HFFc6 (cell line): ENCODE measurements around the gene CCDC28A. TPM values are rescaled to one million over a fixed set of nuclear protein-coding genes. Genes with fewer than 3 reads are reported as not detected.
A peak's percentile ranks its signal among the peaks of the same experiment; 100 is the strongest.
"Not testable (repeated sequence)": the region's sequence is repeated elsewhere in the genome, so short reads cannot be mapped to it uniquely, and the experiment has no call there.

Experiments
- DNase-seq: peaks from one replicate; pipeline ENCODE4 v3.0.0-alpha.2; 2018
- H3K27ac Mint-ChIP-seq: 2 replicates; pipeline ENCODE4 v1.8.0; 2020; ENCODE audit warnings: mild to moderate bottlenecking, mixed read lengths
- H3K27me3 Mint-ChIP-seq: 2 replicates; pipeline ENCODE4 v1.8.0; 2021; ENCODE audit warnings: mild to moderate bottlenecking, moderate library complexity, mixed read lengths; ENCODE audit not compliant: insufficient read depth
- H3K36me3 Mint-ChIP-seq: 2 replicates; pipeline ENCODE4 v1.8.0; 2021; ENCODE audit warnings: low read depth, mixed read lengths
- H3K4me1 Mint-ChIP-seq: 2 replicates; pipeline ENCODE4 v1.8.0; 2020; ENCODE audit warnings: low read depth, mixed read lengths
- H3K4me3 Mint-ChIP-seq: 2 replicates; pipeline ENCODE4 v1.8.0; 2020; ENCODE audit warnings: mild to moderate bottlenecking, moderate library complexity, mixed read lengths
- H3K9me3 Mint-ChIP-seq: 2 replicates; pipeline ENCODE4 v1.8.0; 2020; ENCODE audit warnings: mild to moderate bottlenecking, mixed read lengths
- CTCF ChIP-seq: fragments of 200-600 bp; sonication (generic); IDR thresholded peaks from 2 replicates; pipeline ENCODE4 v1.5.0; 2021; ENCODE audit warnings: antibody characterized with exemption, mild to moderate bottlenecking
- total RNA-seq, 6 experiments: library from RNA; stranded (reverse); fragmentation: NEBNext Ultra II Directional; extraction: Animal tissue kit (Norgen Biotek cat#: 25700); gene quantifications; 2 replicates in 1 of 6; 3 replicates in 5 of 6; pipeline ENCODE4 v1.2.3, GENCODE V29; 2021

The CCDC28A gene
- total RNA-seq, 6 experiments from 2014 or later, result 7.9 to 11.4 (median 9.5) TPM

- Mint-ChIP-seq H3K4me1 (peaks cover 17% of the 10 kb centered on the region), H3K36me3 (no peaks in the 10 kb centered on the region), H3K27ac (no peak overlapping the region), H3K4me3 (no peak overlapping the region), H3K27me3 (peaks cover 7% of the 10 kb centered on the region), H3K9me3 (no peaks in the 10 kb centered on the region)
- DNase-seq, result no peak
- TF ChIP-seq CTCF, result no peak
Measured at GRCh38 chr6:138728662-138729061, 44.9 kb upstream of the CCDC28A start.

GRCh38 chr6:138730037-138730436 is 43.5 kb upstream of the CCDC28A start:
- H3K4me3 Mint-ChIP-seq, H3K9me3 Mint-ChIP-seq, H3K36me3 Mint-ChIP-seq, H3K27ac Mint-ChIP-seq, DNase-seq, H3K27me3 Mint-ChIP-seq: not testable (repeated sequence)
- H3K4me1 Mint-ChIP-seq, result peaks cover 14% of the 10 kb centered on the region

DNA sequence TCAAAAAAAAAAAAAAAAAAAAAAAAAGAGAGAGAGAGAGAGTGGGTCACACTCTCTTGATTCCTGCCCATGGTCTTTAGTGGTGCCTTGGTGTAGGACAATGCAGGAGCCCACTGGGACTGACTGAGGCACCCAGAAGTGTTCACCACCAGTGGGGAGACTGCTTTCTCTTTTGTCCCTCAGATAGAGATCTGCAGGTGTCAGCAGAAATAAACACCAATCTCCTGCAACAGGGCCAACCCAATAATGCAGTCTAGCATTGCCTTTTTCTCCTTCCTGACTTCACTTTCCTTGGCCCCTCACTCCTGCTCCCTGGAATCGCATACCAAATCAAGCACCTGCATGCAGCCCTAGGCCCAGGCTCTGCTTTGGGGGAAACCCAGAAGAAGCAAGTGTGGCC is 39.0 kb upstream of the CCDC28A start:
- Mint-ChIP-seq H3K4me1 (peaks cover 5% of the 10 kb centered on the region; the same call in 1 of the 2 replicates), H3K4me3 (no peak overlapping the region), H3K27me3 (peaks cover 10% of the 10 kb centered on the region), H3K9me3 (no peaks in the 10 kb centered on the region), H3K36me3 (no peaks in the 10 kb centered on the region), H3K27ac (no peak overlapping the region)
- DNase-seq, result no peak
- TF ChIP-seq CTCF, result no peak

- Mint-ChIP-seq H3K9me3 (no peaks in the 10 kb centered on the region), H3K27ac (no peak overlapping the region), H3K36me3 (no peaks in the 10 kb centered on the region), H3K4me1 (peaks cover 5% of the 10 kb centered on the region; the same call in 1 of the 2 replicates), H3K4me3 (no peak overlapping the region), H3K27me3 (peaks cover 4% of the 10 kb centered on the region; the same call in 1 of the 2 replicates)
- no peak for DNase-seq
- no peak for TF ChIP-seq CTCF
Measured at GRCh38 chr6:138736640-138737039, 36.9 kb upstream of the CCDC28A start.

DNA sequence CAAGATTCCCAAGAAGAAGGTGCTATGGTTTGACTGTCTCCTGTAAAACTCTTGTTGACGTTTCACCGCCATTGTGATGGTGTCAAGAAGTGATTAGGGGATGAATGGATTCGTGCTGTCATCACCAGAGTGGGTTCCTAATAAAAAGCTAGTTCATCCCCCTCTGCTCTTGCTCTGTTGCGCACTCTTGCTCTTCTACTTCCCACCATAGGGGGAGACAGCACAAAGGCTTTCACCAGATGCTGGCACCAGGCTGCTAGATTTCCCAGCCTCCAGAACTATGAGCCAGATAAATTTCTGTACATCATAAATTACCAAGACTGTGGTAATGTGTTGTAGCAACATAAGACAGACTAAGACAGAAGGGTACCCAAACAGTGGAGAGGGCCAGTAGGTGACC is 21.6 kb upstream of the CCDC28A start:
- no peak overlapping the region for H3K4me3 Mint-ChIP-seq
- no peaks in the 10 kb centered on the region for H3K36me3 Mint-ChIP-seq
- H3K27ac Mint-ChIP-seq, result no peak overlapping the region
- H3K9me3 Mint-ChIP-seq, result no peaks in the 10 kb centered on the region
- H3K4me1 Mint-ChIP-seq, result peaks cover 3% of the 10 kb centered on the region
- peaks cover 3% of the 10 kb centered on the region; the same call in 1 of the 2 replicates for H3K27me3 Mint-ChIP-seq
- DNase-seq, result no peak
- peak; percentile 51 for TF ChIP-seq CTCF

- H3K9me3 Mint-ChIP-seq, result no peaks in the 10 kb centered on the region
- H3K27me3 Mint-ChIP-seq, result peaks cover under 1% of the 10 kb centered on the region; the same call in 1 of the 2 replicates
- no peak for DNase-seq
- H3K36me3 Mint-ChIP-seq, result no peaks in the 10 kb centered on the region
- H3K4me3 Mint-ChIP-seq, result no peak overlapping the region
- TF ChIP-seq CTCF, result no peak
- H3K27ac Mint-ChIP-seq, result peak overlapping the region; percentile 9
- H3K4me1 Mint-ChIP-seq, result peaks cover 6% of the 10 kb centered on the region
Measured at GRCh38 chr6:138757136-138757535, 16.4 kb upstream of the CCDC28A start.
